Adrenal gland (tissue), 5 donors: ENCODE results near the gene RNF220.

ENCODE experiments used
- CTCF ChIP-seq, 6 experiments: fragments of 450-650 bp in 4 of 6; fragments of 200-600 bp in 2 of 6; sonication (generic) in 1 of 6; IDR thresholded peaks; 1 replicate in 5 of 6; 2 replicates in 1 of 6; pipeline versions ENCODE4 v1.5.1 to v1.8.0; 2016 to 2021; ENCODE audit warnings: antibody characterized with exemption in 6 of 6, mild to moderate bottlenecking in 2 of 6, moderate library complexity in 1 of 6
- POLR2A ChIP-seq, 2 donors: fragments of 450-650 bp; IDR thresholded peaks; one replicate each; pipeline ENCODE4 v1.6.1; 2017; ENCODE audit warnings: antibody characterized with exemption in 2 of 2, mild to moderate bottlenecking in 2 of 2, moderate library complexity in 1 of 2
- donor health status: DM: no; HTN: no; CAD: no.

- TF ChIP-seq POLR2A (IDR thresholded peaks at IDR 0.05): peak; percentile 77 to 79
- peak in 2 of 6 experiments; percentile 1 to 18 for TF ChIP-seq CTCF (IDR thresholded peaks at IDR 0.05)
Measured at GRCh38 chr1:44631647-44632539, 226.8 kb downstream of the RNF220 start.
